Activated CD8-positive, alpha-beta memory T cell treated with anti-CD3 and anti-CD28 coated beads for 48 hours (primary cell): Measurements from ENCODE around the gene TRPM6.

Source experiments
- DNase-seq, 3 experiments: peaks; one replicate each; pipeline ENCODE4 v3.0.0-alpha.2; 2020; ENCODE audit warnings: low read depth in 2 of 3, low spot score in 2 of 3

TRPM6 gene

GRCh38 chr9:74721696-74722660 lies 165.7 kb downstream of the TRPM6 start:
- DNase-seq, result no peak

GRCh38 chr9:74719306-74719705 lies 168.4 kb downstream of the TRPM6 start:
- no peak for DNase-seq

GRCh38 chr9:74718709-74719108 lies 169.0 kb downstream of the TRPM6 start:
- no peak for DNase-seq

GRCh38 chr9:74711341-74711740 lies 176.4 kb downstream of the TRPM6 start:
- DNase-seq, result no peak

GRCh38 chr9:74697535-74697934 lies 190.2 kb downstream of the TRPM6 start:
- DNase-seq, result no peak

- DNase-seq, result no peak
Measured at GRCh38 chr9:74696520-74696919, 191.2 kb downstream of the TRPM6 start.

GRCh38 chr9:74691058-74691457 lies 196.7 kb downstream of the TRPM6 start:
- no peak for DNase-seq

GRCh38 chr9:74683322-74683721 lies 204.4 kb downstream of the TRPM6 start:
- no peak for DNase-seq

GRCh38 chr9:74681906-74682305 lies 205.8 kb downstream of the TRPM6 start:
- no peak for DNase-seq

- no peak for DNase-seq
Measured at GRCh38 chr9:74674077-74674476, 213.6 kb downstream of the TRPM6 start.
